LNCAP (cell line): ENCODE results near the gene LRRC26.

Source experiments
- TF ChIP-seq, protein P1 (sequence below): fragments of 450-650 bp; IDR thresholded peaks from 2 replicates; pipeline ENCODE4 v1.5.1; 2017; ENCODE audit warnings: mild to moderate bottlenecking

The LRRC26 gene

DNA sequence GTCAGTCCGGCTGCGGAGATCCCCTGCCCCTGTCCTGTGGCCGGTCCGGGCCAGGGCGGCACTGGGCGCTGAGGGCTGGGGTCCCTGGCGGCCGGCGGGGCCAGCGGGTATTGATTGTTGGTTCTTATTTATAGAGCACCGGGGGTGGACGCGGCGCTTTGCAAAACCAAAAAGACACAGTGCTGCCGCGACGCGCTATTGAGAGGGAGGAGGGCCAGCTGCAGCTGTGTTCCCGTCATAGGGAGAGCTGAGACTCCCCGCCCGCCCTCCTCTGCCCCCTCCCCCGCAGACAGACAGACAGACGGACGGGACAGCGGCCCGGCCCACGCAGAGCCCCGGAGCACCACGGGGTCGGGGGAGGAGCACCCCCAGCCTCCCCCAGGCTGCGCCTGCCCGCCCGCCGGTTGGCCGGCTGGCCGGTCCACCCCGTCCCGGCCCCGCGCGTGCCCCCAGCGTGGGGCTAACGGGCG is 2.5 kb downstream of the LRRC26 start:
- TF ChIP-seq, protein P1, sequence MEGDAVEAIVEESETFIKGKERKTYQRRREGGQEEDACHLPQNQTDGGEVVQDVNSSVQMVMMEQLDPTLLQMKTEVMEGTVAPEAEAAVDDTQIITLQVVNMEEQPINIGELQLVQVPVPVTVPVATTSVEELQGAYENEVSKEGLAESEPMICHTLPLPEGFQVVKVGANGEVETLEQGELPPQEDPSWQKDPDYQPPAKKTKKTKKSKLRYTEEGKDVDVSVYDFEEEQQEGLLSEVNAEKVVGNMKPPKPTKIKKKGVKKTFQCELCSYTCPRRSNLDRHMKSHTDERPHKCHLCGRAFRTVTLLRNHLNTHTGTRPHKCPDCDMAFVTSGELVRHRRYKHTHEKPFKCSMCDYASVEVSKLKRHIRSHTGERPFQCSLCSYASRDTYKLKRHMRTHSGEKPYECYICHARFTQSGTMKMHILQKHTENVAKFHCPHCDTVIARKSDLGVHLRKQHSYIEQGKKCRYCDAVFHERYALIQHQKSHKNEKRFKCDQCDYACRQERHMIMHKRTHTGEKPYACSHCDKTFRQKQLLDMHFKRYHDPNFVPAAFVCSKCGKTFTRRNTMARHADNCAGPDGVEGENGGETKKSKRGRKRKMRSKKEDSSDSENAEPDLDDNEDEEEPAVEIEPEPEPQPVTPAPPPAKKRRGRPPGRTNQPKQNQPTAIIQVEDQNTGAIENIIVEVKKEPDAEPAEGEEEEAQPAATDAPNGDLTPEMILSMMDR: no peak

DNA sequence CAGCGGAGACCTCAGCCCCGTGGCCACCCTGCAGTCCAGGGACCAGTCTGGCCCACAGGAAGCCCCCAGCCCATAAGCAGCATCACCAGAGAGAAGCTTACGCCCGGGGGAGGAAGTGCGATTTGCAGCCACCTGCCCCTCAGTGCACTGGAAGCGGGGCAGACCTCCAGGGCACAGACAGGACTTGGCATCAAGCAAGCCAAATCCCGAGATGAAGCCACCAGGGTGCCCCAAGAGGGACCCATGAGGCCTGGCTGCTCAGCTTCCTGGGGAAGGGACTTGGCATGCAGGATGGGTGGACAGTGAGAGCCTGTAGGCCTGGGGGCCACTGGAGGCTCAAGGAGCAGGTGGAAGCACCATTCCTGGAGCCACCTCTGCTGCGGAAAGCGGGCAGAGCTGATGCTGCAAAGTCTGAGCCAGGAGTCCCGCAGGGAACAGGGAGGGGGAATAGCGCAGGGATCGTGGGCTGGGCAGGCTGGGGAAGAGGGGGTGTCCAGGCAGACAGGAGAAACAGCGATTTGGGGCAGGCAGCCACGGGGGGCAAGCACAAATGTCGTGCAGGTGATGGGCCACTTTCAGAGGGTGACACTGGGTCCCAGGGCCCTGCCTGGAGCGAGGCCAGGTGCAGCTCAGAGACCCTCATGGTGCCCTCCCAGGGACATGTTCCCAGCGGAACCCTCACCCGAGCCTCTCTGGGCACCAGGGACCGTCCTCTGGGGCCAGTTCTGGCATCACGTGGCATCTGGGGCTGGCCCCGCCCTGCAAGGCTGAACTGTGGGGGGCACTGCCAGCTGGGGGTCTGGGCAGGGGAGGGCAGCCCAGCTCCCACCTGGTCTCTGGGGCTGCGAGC is 3.2 kb downstream of the LRRC26 start:
- TF ChIP-seq, protein P1: no peak

DNA sequence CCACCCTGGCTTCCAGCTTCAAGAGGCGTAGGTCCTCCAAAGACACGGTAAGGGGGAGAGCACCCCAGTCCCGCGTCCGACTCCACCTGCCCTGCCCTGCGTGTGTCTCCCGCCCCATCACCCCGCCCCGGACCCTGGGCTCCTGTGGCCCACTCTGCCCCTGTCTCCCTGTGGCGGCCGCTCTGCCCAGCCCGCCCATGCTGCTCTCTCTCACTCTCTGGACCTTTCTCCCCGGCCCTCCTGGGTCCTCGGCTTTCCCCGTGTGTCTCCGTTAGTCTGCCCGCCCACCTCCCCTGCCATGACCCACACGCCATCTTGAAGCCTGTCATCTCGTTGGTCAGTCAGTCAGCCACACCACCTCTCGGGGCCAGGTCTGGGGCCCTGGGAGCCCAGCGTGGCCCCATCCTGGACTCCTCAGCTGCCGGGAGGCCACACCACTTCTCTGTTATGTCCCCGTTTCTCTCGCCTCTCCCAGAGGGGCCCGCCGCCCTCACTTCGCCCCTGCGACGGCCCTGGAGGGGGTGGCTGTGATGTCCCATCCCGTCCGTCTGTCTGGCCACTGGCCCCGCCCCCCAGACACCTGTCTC is 4.5 kb downstream of the LRRC26 start:
- TF ChIP-seq, protein P1: no peak

DNA sequence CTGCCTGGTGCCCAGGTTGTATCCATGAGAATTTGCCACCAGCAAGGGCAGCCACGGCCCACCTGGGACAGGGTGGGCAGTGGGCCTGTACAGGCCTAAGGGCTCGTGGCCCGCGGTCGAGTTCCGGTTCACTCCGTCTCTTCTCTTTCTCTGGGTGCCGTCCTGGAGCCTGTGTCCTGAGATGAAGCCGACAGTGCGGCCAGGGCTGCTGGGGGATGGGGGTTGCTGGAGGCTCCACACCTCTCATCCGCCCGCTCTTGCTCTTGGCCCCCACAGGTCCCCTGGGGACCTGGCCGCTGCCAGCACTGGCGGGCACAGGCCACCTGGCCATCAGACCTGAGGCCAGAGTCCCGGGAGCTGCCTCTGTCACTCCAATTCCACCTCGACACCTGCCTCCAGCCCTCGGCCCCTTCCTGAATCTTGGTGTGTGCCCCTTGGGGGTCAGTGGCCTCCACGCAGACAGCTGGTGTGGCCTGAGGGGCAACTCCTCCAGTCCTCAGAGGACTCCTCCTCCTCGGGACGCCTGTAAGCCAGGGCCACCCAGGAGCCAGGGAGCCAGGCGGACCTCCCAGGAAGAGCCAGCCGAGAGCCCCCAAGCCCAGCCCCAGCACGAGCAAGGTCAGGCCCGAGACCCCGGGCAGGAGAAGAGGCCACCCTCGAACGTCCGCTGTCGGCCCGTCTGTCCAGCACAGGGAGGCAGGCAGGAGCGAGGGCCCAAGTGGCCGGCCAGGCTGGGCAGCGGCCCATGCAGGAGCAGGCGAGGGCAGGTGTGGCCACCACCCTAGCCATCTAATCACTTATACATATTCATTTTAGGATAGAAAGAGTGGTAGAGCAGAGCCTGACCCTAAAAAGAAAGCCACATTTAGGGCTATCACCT is 5.2 kb downstream of the LRRC26 start:
- TF ChIP-seq, protein P1: no peak

DNA sequence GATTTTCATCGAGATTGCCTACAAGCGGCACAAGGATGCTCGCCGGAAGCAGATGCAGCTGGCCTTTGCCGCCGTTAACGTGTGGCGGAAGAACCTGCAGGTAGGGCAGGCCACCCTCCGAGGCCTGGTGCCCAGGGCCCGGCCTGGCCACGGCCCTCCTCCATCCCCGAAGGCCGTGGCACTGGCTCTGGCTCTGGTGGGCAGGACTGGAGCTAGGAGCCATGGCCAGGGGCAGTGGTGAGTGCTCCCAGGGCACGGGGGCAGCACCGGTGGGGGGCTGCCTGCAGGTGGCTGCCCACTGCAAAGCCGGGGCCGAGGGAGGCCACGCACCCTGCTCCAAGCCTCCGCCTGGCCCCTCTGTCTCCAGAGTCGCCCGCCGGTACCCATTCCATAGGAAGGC is 6.0 kb downstream of the LRRC26 start:
- TF ChIP-seq, protein P1: no peak

DNA sequence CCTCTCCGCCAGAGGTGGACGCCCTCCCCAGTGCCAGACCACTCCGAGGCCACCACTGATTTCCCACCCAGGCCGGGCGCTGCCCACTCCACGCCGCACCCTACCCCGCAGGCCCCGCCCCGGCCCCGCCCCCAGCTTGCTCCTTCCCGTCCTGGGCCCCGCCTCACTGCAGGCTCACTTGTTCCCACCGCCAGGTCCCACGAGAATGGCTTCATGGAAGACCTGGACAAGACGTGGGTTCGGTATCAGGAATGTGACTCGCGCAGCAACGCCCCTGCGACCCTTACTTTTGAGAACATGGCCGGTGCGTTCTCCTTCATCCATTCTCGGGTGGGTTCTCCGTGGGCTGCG is 6.5 kb downstream of the LRRC26 start:
- TF ChIP-seq, protein P1: no peak
